ENCODE measurements around the gene RGS7.
"Not testable (repeated sequence)": the region's sequence is repeated elsewhere in the genome, so short reads cannot be mapped to it uniquely, and the experiment has no call there.

Gene RGS7

GRCh38 chr1:241225741-241226140 is 131.3 kb downstream of the RGS7 start:
- H2BK15ac ChIP-seq (replicated peaks; ENCODE audit: low read depth): no peak overlapping the region
- WGBS (ENCODE audit: extremely low coverage, insufficient coverage, low lambda C conversion rate): no CpG with 5 or more reads among the region's 1 CpG
- H3K9ac ChIP-seq (ENCODE audit: low read length): no peak overlapping the region
- H3K18ac ChIP-seq (ENCODE audit: low read length): no peak overlapping the region
- no peaks in the 10 kb centered on the region for H3K36me3 ChIP-seq (ENCODE audit: control insufficient read depth, insufficient read depth, low read length)
- no peak overlapping the region for H4K5ac ChIP-seq (ENCODE audit: low read length)
- H3K4me1 ChIP-seq (ENCODE audit: control insufficient read depth, low read depth, low read length): no peaks in the 10 kb centered on the region
- H3K56ac ChIP-seq (ENCODE audit: low read length): no peak overlapping the region
- no peak overlapping the region for H3K4me2 ChIP-seq (ENCODE audit: low read length)
- H3K27me3 ChIP-seq (ENCODE audit: insufficient read depth, low read length, poor library complexity): no peaks in the 10 kb centered on the region
- H3K79me1 ChIP-seq (ENCODE audit: low read length): no peaks in the 10 kb centered on the region
- H3K4me3 ChIP-seq (ENCODE audit: low read length): no peak overlapping the region
- no peak overlapping the region for H3K27ac ChIP-seq (ENCODE audit: low read depth, low read length)
- no peak overlapping the region for H2BK120ac ChIP-seq (ENCODE audit: low read depth, low read length)
- DNase-seq: no peak
- H2AK5ac ChIP-seq (ENCODE audit: low read length): no peak overlapping the region
- no peak overlapping the region for H4K8ac ChIP-seq (ENCODE audit: low read depth, low read length)
- no peaks in the 10 kb centered on the region for H3K79me2 ChIP-seq (ENCODE audit: control insufficient read depth, insufficient read depth, low read length)
- H3K4ac ChIP-seq (ENCODE audit: low read depth, low read length): no peak overlapping the region
- H2BK5ac ChIP-seq (ENCODE audit: low read length): no peak overlapping the region
- no peak overlapping the region for H3K23ac ChIP-seq (ENCODE audit: low read length)

DNA sequence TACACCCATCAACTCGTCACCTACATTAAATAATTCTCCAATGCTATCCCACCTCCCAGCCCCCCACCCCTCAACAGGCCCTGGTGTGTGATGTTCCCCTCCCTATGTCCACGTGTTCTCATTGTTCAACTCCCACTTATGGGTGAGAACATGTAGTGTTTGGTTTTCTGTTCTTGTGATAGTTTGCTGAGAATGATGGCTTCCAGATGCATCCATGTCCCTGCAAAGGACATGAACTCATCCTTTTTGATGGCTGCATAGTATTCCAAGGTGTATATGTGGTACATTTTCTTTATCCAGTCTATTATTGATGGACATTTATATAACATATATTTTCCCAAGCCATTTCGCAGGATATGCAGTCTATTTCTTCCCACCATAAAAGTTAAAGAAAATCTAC is 132.8 kb downstream of the RGS7 start:
- H2BK15ac ChIP-seq (replicated peaks; ENCODE audit: low read depth): not testable (repeated sequence)
- no CpG with 5 or more reads among the region's 3 CpGs for WGBS (ENCODE audit: extremely low coverage, insufficient coverage, low lambda C conversion rate)

GRCh38 chr1:241222813-241223212 is 134.2 kb downstream of the RGS7 start:
- no CpG with 5 or more reads among the region's 4 CpGs for WGBS (ENCODE audit: extremely low coverage, insufficient coverage, low lambda C conversion rate)
- not testable (repeated sequence) for H4K8ac ChIP-seq (ENCODE audit: low read depth, low read length); H3K27ac ChIP-seq (ENCODE audit: low read depth, low read length); H3K9ac ChIP-seq (ENCODE audit: low read length); H3K36me3 ChIP-seq (ENCODE audit: control insufficient read depth, insufficient read depth, low read length); H2BK120ac ChIP-seq (ENCODE audit: low read depth, low read length); H2BK5ac ChIP-seq (ENCODE audit: low read length); H3K4me3 ChIP-seq (ENCODE audit: low read length); H2AK5ac ChIP-seq (ENCODE audit: low read length); H4K5ac ChIP-seq (ENCODE audit: low read length); H3K4me1 ChIP-seq (ENCODE audit: control insufficient read depth, low read depth, low read length); H3K23ac ChIP-seq (ENCODE audit: low read length); H3K79me2 ChIP-seq (ENCODE audit: control insufficient read depth, insufficient read depth, low read length); DNase-seq; H3K27me3 ChIP-seq (ENCODE audit: insufficient read depth, low read length, poor library complexity); H3K79me1 ChIP-seq (ENCODE audit: low read length); H2BK15ac ChIP-seq (replicated peaks; ENCODE audit: low read depth); H3K4ac ChIP-seq (ENCODE audit: low read depth, low read length); H3K18ac ChIP-seq (ENCODE audit: low read length); H3K56ac ChIP-seq (ENCODE audit: low read length); H3K4me2 ChIP-seq (ENCODE audit: low read length)

More for the DNA sequence above, 132.8 kb downstream of the RGS7 start:
- not testable (repeated sequence) for H3K4me3 ChIP-seq (ENCODE audit: low read length); H2BK5ac ChIP-seq (ENCODE audit: low read length); H2AK5ac ChIP-seq (ENCODE audit: low read length); H3K4me1 ChIP-seq (ENCODE audit: control insufficient read depth, low read depth, low read length); DNase-seq; H3K18ac ChIP-seq (ENCODE audit: low read length); H3K27ac ChIP-seq (ENCODE audit: low read depth, low read length); H4K8ac ChIP-seq (ENCODE audit: low read depth, low read length); H3K4me2 ChIP-seq (ENCODE audit: low read length); H3K27me3 ChIP-seq (ENCODE audit: insufficient read depth, low read length, poor library complexity); H3K9ac ChIP-seq (ENCODE audit: low read length); H3K36me3 ChIP-seq (ENCODE audit: control insufficient read depth, insufficient read depth, low read length); H3K79me1 ChIP-seq (ENCODE audit: low read length); H3K79me2 ChIP-seq (ENCODE audit: control insufficient read depth, insufficient read depth, low read length); H4K5ac ChIP-seq (ENCODE audit: low read length); H3K4ac ChIP-seq (ENCODE audit: low read depth, low read length); H3K56ac ChIP-seq (ENCODE audit: low read length); H3K23ac ChIP-seq (ENCODE audit: low read length); H2BK120ac ChIP-seq (ENCODE audit: low read depth, low read length)

DNA sequence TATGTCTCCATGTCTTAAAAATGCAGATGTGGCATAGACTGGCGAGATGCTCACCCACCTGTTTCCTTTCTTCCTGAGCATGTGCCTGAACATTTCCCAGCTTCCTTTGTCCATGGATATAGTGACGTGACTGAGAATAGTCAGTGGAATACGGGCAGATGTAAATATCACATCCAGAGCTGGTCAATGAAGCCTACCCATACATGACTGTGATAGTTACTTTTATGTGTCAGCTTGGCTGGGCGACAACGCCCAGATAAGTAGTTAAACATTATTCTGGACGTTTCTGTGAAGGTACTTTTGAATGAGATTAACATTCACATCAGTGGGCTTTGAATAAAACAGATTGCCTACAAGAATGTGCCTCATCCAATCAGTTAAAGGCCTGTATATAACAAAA is 135.7 kb downstream of the RGS7 start:
- Histone ChIP-seq H3K4me3 (ENCODE audit: low read length) (no peak overlapping the region), H3K56ac (ENCODE audit: low read length) (no peak overlapping the region), H2BK15ac (replicated peaks; ENCODE audit: low read depth) (no peak overlapping the region), H3K4me2 (ENCODE audit: low read length) (no peak overlapping the region), H3K9ac (ENCODE audit: low read length) (no peak overlapping the region), H3K4ac (ENCODE audit: low read depth, low read length) (no peak overlapping the region), H2AK5ac (ENCODE audit: low read length) (no peak overlapping the region), H2BK120ac (ENCODE audit: low read depth, low read length) (no peak overlapping the region), H4K5ac (ENCODE audit: low read length) (no peak overlapping the region), H3K79me1 (ENCODE audit: low read length) (no peaks in the 10 kb centered on the region), H3K36me3 (ENCODE audit: control insufficient read depth, insufficient read depth, low read length) (no peaks in the 10 kb centered on the region), H3K79me2 (ENCODE audit: control insufficient read depth, insufficient read depth, low read length) (no peaks in the 10 kb centered on the region), H2BK5ac (ENCODE audit: low read length) (no peak overlapping the region), H3K27ac (ENCODE audit: low read depth, low read length) (no peak overlapping the region), H3K23ac (ENCODE audit: low read length) (no peak overlapping the region), H3K27me3 (ENCODE audit: insufficient read depth, low read length, poor library complexity) (no peaks in the 10 kb centered on the region), H3K4me1 (ENCODE audit: control insufficient read depth, low read depth, low read length) (no peaks in the 10 kb centered on the region), H4K8ac (ENCODE audit: low read depth, low read length) (no peak overlapping the region), H3K18ac (ENCODE audit: low read length) (no peak overlapping the region)
- DNase-seq: no peak
- no CpG with 5 or more reads among the region's 6 CpGs for WGBS (ENCODE audit: extremely low coverage, insufficient coverage, low lambda C conversion rate)

GRCh38 chr1:241220913-241221312 is 136.1 kb downstream of the RGS7 start:
- H3K27ac ChIP-seq (ENCODE audit: low read depth, low read length); H4K5ac ChIP-seq (ENCODE audit: low read length); H2BK5ac ChIP-seq (ENCODE audit: low read length); H3K79me2 ChIP-seq (ENCODE audit: control insufficient read depth, insufficient read depth, low read length); H3K79me1 ChIP-seq (ENCODE audit: low read length); H2BK120ac ChIP-seq (ENCODE audit: low read depth, low read length); H3K9ac ChIP-seq (ENCODE audit: low read length); H3K27me3 ChIP-seq (ENCODE audit: insufficient read depth, low read length, poor library complexity); H3K23ac ChIP-seq (ENCODE audit: low read length); H3K4me3 ChIP-seq (ENCODE audit: low read length); H3K56ac ChIP-seq (ENCODE audit: low read length); H2AK5ac ChIP-seq (ENCODE audit: low read length); H2BK15ac ChIP-seq (replicated peaks; ENCODE audit: low read depth); DNase-seq; H3K4ac ChIP-seq (ENCODE audit: low read depth, low read length); H4K8ac ChIP-seq (ENCODE audit: low read depth, low read length); H3K18ac ChIP-seq (ENCODE audit: low read length); H3K4me2 ChIP-seq (ENCODE audit: low read length); H3K36me3 ChIP-seq (ENCODE audit: control insufficient read depth, insufficient read depth, low read length); H3K4me1 ChIP-seq (ENCODE audit: control insufficient read depth, low read depth, low read length): not testable (repeated sequence)
- WGBS (ENCODE audit: extremely low coverage, insufficient coverage, low lambda C conversion rate): no CpG with 5 or more reads among the region's 1 CpG

GRCh38 chr1:241219449-241219848 is 137.6 kb downstream of the RGS7 start:
- no peak overlapping the region for H3K56ac ChIP-seq (ENCODE audit: low read length)
- no peak overlapping the region for H3K27ac ChIP-seq (ENCODE audit: low read depth, low read length)
- no peaks in the 10 kb centered on the region for H3K27me3 ChIP-seq (ENCODE audit: insufficient read depth, low read length, poor library complexity)
- DNase-seq: peak; percentile 78
- H3K23ac ChIP-seq (ENCODE audit: low read length): no peak overlapping the region
- no peak overlapping the region for H4K5ac ChIP-seq (ENCODE audit: low read length)
- no peaks in the 10 kb centered on the region for H3K36me3 ChIP-seq (ENCODE audit: control insufficient read depth, insufficient read depth, low read length)
- WGBS (ENCODE audit: extremely low coverage, insufficient coverage, low lambda C conversion rate): no CpG with 5 or more reads among the region's 2 CpGs
- no peaks in the 10 kb centered on the region for H3K4me1 ChIP-seq (ENCODE audit: control insufficient read depth, low read depth, low read length)
- H3K79me1 ChIP-seq (ENCODE audit: low read length): no peaks in the 10 kb centered on the region
- H2BK5ac ChIP-seq (ENCODE audit: low read length): no peak overlapping the region
- H3K79me2 ChIP-seq (ENCODE audit: control insufficient read depth, insufficient read depth, low read length): no peaks in the 10 kb centered on the region
- H3K4me2 ChIP-seq (ENCODE audit: low read length): no peak overlapping the region
- H2BK15ac ChIP-seq (replicated peaks; ENCODE audit: low read depth): no peak overlapping the region
- no peak overlapping the region for H2AK5ac ChIP-seq (ENCODE audit: low read length)
- H3K4me3 ChIP-seq (ENCODE audit: low read length): no peak overlapping the region
- H3K18ac ChIP-seq (ENCODE audit: low read length): no peak overlapping the region
- H4K8ac ChIP-seq (ENCODE audit: low read depth, low read length): no peak overlapping the region
- H3K9ac ChIP-seq (ENCODE audit: low read length): no peak overlapping the region
- H3K4ac ChIP-seq (ENCODE audit: low read depth, low read length): no peak overlapping the region
- H2BK120ac ChIP-seq (ENCODE audit: low read depth, low read length): no peak overlapping the region
